GM21381 (cell line): Measurements from ENCODE around the gene HS3ST3B1.

Experiments
- ATAC-seq: cut with Tn5 transposase; IDR thresholded peaks from one replicate; pipeline ENCODE4 v1.9.1; 2021; ENCODE audit warnings: mild to moderate bottlenecking, moderate library complexity; ENCODE audit not compliant: unreplicated experiment

The HS3ST3B1 gene

DNA sequence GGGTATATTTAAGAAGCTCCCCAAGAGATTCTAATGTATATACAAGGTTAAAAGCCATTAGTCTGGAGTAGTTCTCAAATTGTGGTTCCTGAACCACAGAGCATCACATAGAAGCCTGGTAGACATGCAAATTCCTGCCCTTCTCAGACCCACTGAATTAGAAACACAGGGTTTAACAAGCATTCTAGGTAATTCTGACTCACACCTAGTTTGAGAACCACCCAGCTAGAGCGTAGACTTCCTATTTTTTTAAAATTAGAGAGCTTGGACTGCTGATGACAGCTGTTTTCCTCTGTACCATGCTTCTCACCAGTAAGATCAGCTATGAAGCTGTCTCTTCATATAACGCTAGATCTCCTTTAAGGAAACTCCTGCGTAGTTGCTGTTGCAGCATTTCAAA, 50.6 kb downstream of the HS3ST3B1 start:
- peak; percentile 82 for ATAC-seq

- no peak for ATAC-seq
Observed at GRCh38 chr17:14352136-14352535, 51.3 kb downstream of the HS3ST3B1 start.

GRCh38 chr17:14353861-14354474, 53.1 kb downstream of the HS3ST3B1 start:
- no peak for ATAC-seq

DNA sequence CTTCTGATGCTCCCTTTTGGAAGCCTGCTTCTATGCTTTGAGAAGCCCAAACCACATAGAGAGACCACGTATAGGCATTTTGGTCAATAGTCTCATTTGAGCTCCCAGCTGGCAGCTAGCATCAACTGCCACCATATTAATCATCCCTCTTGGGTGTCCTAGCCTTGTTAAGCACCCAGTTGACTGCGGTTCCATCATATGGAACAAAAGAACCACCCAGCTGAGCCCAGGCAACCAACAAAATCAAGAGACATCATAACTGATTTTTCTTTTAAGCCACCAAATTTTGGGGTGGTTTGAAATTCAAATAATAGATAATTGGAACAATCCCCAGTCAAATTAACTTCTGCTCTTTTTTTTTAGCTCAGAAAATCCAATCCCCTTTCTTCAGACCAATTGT, 53.9 kb downstream of the HS3ST3B1 start:
- no peak for ATAC-seq

DNA sequence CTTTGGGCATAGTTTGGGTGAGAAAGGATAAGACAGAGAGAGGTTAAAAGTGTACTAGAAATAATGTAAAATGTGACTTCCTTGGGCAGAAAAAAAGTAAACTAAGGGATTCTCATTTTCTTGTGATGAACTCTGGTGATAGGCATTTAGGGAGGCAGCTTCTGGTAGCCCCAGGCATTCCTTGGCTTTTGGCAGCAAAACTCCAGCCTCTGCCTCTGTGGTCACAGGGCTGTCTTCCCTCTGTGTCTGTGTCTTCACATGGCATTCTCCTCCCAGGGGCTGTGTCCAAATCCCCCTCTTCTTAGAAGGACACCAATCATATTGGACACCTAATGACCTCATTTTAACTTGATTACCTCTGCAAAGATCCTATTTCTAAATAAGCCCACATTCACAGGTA, 54.7 kb downstream of the HS3ST3B1 start:
- no peak for ATAC-seq

DNA sequence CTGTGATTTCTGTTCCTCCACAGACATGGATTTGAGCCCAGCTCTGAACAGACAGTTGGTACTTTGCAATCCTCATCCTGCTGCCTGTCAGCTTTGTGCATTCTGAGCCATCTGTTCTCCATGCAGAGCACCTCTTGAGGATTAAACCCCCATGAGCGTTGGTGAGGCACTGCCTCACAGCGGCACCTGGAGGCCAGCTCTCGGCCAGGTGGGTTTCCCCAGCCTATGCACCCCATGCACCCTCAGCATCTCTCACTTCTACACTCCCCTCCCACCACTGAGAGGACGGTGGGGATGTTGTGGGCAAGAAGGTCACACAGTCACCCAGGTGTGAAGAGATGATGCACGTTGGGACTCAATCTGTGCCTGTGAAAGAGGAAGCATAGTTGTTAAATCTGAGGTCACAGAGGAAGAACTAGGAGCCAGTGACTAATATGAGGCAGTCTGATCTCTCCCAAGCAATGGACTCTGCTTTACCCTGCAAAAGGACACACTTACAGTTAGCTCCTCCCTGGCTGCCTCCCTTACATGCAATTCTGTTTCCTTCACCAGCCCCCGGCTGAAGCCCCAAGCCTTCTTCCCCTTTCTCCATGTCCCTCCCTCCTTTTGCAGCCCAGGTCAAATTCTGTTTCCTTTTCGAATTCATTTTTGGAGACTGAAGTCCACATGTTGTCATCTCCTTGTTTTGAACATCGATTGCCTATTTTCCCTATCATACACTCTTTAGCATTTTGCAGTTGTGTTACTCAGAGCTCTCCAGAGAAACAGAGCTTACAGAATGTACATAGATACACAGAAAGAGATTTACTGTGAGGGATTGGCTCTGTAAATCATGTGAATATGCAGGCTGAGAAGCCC, 58.5 kb downstream of the HS3ST3B1 start:
- peak; percentile 96 for ATAC-seq

DNA sequence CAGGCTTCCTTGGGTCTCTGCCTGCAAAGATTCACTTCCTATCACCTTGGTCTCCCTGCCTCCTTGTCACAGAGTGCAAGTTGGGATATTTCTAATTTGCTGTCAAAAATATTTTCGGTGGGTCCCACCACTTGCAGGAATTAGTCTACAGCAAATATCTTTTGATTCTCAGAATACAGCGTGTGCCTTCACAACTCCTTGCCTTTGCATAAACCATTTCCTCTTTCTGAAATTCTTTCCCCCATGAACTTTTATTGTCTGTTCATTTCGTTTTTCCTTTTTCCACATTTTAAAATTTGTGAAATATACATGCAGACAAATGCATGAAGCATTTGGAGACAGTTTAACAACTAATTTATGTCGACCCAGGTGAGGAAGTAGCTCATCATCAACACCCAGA, 60.0 kb downstream of the HS3ST3B1 start:
- no peak for ATAC-seq

DNA sequence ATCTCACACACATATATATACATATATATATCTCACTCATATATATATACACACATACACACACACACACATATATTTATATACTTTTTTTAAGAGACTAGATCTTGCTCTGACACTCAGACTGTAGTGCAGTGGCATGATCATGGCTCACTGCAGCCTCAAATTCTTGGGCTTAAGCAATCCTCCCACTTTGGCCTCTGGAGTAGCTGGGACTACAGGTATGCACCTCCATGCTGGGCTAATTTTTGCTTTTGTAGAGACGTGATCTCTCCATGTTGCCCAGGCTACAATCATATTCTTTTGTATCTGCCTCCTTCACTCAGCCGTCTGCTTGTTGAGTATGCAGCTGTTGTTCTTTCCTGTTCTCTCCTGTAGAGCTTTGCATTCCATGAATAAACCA, 60.6 kb downstream of the HS3ST3B1 start:
- no peak for ATAC-seq

DNA sequence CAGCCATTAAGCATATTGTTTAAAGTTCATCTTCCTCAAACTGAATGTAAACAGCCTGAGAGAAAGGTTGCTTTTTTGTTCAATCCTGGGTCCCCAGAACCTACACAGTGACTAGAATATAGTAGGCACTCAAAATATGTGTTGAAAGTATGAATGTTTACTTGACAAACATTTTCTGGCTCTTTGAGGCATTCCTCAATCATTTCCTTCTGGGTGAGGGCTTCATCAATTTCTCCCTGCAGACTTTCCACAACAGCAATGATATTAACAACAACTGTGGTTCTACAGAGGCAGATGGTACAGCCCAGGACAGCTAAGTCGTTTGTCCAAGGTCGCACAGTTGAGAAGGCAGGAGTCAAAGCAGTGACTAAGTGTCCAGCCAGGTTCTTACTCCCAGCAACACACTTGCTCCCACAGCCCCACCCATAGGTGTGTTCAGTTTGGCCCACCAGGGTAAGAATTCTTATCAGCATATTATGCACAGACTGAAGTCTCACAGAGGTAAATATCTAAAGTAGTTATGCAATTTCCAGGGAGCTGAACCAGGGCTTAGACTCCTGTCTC, 61.1 kb downstream of the HS3ST3B1 start:
- ATAC-seq, result no peak

- ATAC-seq, result no peak
Observed at GRCh38 chr17:14366199-14366598, 65.3 kb downstream of the HS3ST3B1 start.

DNA sequence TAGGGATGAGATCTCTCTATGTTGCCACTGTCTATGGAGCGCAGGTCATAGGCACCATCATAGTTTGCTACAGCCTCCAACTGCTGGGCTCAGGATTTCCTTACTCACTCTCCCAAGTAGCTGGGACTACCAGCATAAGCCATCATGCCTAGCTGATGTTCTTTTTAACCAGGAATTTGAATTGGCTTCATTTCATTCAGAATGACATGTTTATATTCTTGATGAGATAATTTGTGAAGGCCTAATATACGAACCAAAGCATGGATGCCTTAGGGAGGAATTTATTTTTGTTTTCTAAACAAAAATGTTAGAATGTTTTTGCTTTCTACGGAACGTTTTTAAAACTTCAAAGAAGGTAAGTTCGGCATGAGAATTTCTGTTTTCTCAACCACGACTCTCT, 71.6 kb downstream of the HS3ST3B1 start:
- ATAC-seq, result no peak

- no peak for ATAC-seq
Observed at GRCh38 chr17:14372905-14373613, 72.2 kb downstream of the HS3ST3B1 start.

DNA sequence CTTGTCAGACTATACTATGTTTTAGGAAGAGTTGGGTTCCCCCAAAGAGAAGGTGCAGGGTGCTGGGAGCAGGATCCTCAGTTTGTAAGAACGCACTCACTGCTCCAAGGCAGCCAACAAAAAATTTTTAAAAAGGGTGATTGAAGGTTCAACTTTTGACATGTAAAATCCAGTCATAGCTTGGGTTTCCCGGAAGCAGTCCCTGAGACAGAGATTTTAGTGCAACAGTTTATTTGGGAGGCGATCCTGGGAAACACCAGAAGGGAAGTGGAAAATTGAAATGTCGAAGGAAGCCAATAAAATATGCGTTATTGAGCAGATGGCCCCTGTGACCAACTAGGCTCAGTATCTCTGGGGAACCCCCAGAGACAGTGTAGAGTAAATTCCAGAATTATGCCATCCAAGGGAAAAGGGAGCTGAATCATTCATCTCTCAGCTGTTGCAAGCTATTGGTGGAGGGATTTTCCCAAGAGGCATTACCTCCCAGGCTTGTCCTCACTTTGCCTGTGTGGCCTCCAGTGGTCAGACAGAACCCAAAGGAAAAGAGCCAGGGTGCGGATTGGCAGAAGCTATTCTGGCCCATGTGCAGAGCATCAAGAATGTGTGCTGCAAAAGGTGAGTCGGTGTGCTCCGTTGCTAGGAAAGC, 72.9 kb downstream of the HS3ST3B1 start:
- ATAC-seq, result no peak

GRCh38 chr17:14374268-14374667, 73.4 kb downstream of the HS3ST3B1 start:
- ATAC-seq, result no peak

- no peak for ATAC-seq
Observed at GRCh38 chr17:14376666-14377065, 75.8 kb downstream of the HS3ST3B1 start.

DNA sequence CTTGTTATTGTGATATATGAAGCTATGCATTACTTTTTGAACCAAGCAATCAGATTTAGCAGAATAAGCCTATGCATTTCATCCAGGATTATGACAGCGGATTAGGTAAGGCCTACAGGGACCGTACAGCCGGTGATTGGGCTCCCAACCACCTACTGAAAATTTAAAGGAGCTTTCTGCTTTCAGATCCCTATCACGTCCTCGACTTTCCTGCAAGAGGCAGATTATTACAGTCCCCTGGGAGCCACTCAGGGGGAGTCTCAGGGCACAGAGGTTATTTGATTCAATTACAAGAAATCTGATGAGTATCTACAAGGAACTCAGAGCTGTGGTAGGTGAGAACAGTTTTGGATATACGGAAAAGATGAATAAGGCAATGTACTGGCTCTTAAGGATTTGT, 80.7 kb downstream of the HS3ST3B1 start:
- no peak for ATAC-seq

GRCh38 chr17:14387036-14387435, 86.2 kb downstream of the HS3ST3B1 start:
- ATAC-seq, result no peak

- no peak for ATAC-seq
Observed at GRCh38 chr17:14389681-14390080, 88.8 kb downstream of the HS3ST3B1 start.

- ATAC-seq, result no peak
Observed at GRCh38 chr17:14393723-14394122, 92.8 kb downstream of the HS3ST3B1 start.

DNA sequence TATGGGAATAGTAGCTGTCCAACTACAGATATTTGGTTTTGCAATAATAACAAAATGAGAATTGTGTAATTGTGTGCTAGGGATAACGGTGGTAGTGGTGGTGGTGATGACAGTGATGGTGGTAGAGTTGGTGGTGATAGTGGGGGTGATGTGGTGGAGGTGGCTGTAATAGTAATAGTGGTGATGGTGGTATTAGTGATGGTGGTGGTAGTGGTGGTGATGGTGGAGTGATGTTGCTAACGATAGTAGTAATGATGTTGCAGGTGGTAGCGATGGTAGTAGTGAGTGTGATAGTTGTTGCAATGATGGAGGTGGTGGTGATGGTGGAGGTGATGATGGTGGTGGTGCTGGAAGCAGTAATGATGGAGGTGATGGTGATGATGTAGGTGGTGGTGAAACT, 94.4 kb downstream of the HS3ST3B1 start:
- no peak for ATAC-seq

GRCh38 chr17:14396547-14396946, 95.7 kb downstream of the HS3ST3B1 start:
- no peak for ATAC-seq
